ENCODE data around the gene NEK1. TPM values are rescaled to one million over a fixed set of nuclear protein-coding genes. Genes with fewer than 3 reads are reported as not detected.
A peak's percentile ranks its signal among the peaks of the same experiment; 100 is the strongest.
"Not testable (repeated sequence)": the region's sequence is repeated elsewhere in the genome, so short reads cannot be mapped to it uniquely, and the experiment has no call there.

Gene NEK1
- total and polyA plus RNA-seq, 2 donors (not counting 3 experiments of a cell fraction or from before 2014, with no cell fraction given): 2.6 to 10.1 TPM

GRCh38 chr4:169510617-169511016 is 101.8 kb downstream of the NEK1 start:
- ChIA-PET POLR2A (no interaction called here), CTCF (no interaction called here)
- TF ChIP-seq MYC (IDR thresholded peaks at IDR 0.05; ENCODE audit: low read depth, low read length): no peak
- TF ChIP-seq GATA2 (IDR thresholded peaks at IDR 0.05; ENCODE audit: insufficient read depth, insufficient read length, low read depth, low read length): no peak
- TF ChIP-seq, protein P1, sequence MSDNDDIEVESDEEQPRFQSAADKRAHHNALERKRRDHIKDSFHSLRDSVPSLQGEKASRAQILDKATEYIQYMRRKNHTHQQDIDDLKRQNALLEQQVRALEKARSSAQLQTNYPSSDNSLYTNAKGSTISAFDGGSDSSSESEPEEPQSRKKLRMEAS (IDR thresholded peaks at IDR 0.05; ENCODE audit: insufficient read depth, insufficient read length): no peak
- no peak for TF ChIP-seq EZH2 (IDR thresholded peaks at IDR 0.05; ENCODE audit: borderline replicate concordance, low read depth, low read length, severe bottlenecking)
- no peak for TF ChIP-seq POLR2A (IDR thresholded peaks at IDR 0.05; ENCODE audit: low read depth, low read length)
- TF ChIP-seq JUN (IDR thresholded peaks at IDR 0.05; ENCODE audit: borderline replicate concordance, insufficient read depth, insufficient read length, low read depth): no peak
- TF ChIP-seq FOS (IDR thresholded peaks at IDR 0.05; ENCODE audit: borderline replicate concordance, insufficient read depth, low read length): no peak
- no peak overlapping the region for H3K4me3 ChIP-seq (replicated peaks in 1 of 3; ENCODE audit: insufficient read depth in 1 of 3, low read depth in 1 of 3, low read length in 3 of 3)
- no peaks in the 10 kb centered on the region for H3K9me1 ChIP-seq (replicated peaks; ENCODE audit: control insufficient read depth, extremely low read depth, insufficient read depth, low read length)
- DNase-seq (ENCODE audit: low read depth, low spot score): no peak
- no peak overlapping the region for H3K27ac ChIP-seq (ENCODE audit: insufficient read depth, low read depth, low read length)
- intact Hi-C loops (cut with micrococcal nuclease) (no loop called here), dilution Hi-C loops (cut with MboI; ENCODE audit: extremely low pct_ligation_motif_present, low sequenced_read_pairs) (no loop called here)
- no peaks in the 10 kb centered on the region for H3K36me3 ChIP-seq (ENCODE audit: control insufficient read depth in 2 of 2, extremely low read depth in 1 of 2, insufficient read depth in 2 of 2, low read length in 2 of 2)
- no peaks in the 10 kb centered on the region for H3K79me2 ChIP-seq (ENCODE audit: control insufficient read depth, insufficient read depth, low read length)
- no peaks in the 10 kb centered on the region for H3K9me3 ChIP-seq (replicated peaks; ENCODE audit: control insufficient read depth, insufficient read depth, low read length)
- H4K20me1 ChIP-seq (replicated peaks; ENCODE audit: control insufficient read depth, extremely low read depth, insufficient read depth, low read length): no peaks in the 10 kb centered on the region
- no TSS peak for BruUV-seq (replicated peaks)
- no peak overlapping the region for H3K9ac ChIP-seq (replicated peaks; ENCODE audit: extremely low read depth, insufficient read depth, low read length)
- no peak overlapping the region for H3K4me2 ChIP-seq (ENCODE audit: insufficient read depth, low read length)
- H3K27me3 ChIP-seq (ENCODE audit: control insufficient read depth in 2 of 2, insufficient read depth in 2 of 2, low read length in 2 of 2): no peaks in the 10 kb centered on the region
- H3K4me1 ChIP-seq (ENCODE audit: control insufficient read depth, extremely low read depth, insufficient read depth, low read length): no peaks in the 10 kb centered on the region
- no peak overlapping the region for H2AFZ ChIP-seq (ENCODE audit: low read depth, low read length)
- FAIRE-seq: no peak

DNA sequence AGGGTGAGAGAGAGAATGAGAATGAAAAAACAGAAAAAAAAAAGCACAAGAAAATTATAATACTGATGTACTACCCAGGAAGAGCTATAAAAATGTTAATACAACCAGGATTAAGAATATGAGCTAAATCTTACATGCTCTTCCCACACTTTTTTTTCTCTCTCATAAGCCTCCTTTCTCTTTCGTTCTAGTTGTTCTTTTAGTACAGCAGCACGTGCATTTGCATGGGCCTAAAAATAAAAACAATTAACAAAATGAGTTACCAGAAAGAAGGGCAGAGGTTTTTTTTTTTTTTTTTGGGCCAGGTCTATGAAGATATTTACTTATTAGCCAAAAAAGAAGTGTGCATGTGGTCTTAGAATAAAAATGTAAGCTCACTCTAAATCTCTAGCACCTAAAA is 105.5 kb downstream of the NEK1 start:
- Histone ChIP-seq H3K36me3 (ENCODE audit: control insufficient read depth in 2 of 2, extremely low read depth in 1 of 2, insufficient read depth in 2 of 2, low read length in 2 of 2) (peaks cover 0 to 4% of the 10 kb centered on the region in 2 experiments), H3K27me3 (ENCODE audit: control insufficient read depth in 2 of 2, insufficient read depth in 2 of 2, low read length in 2 of 2) (no peaks in the 10 kb centered on the region), H3K4me1 (ENCODE audit: control insufficient read depth, extremely low read depth, insufficient read depth, low read length) (no peaks in the 10 kb centered on the region), H3K9me1 (replicated peaks; ENCODE audit: control insufficient read depth, extremely low read depth, insufficient read depth, low read length) (no peaks in the 10 kb centered on the region), H3K9ac (replicated peaks; ENCODE audit: extremely low read depth, insufficient read depth, low read length) (no peak overlapping the region), H3K4me3 (replicated peaks in 1 of 3; ENCODE audit: insufficient read depth in 1 of 3, low read depth in 1 of 3, low read length in 3 of 3) (no peak overlapping the region), H3K27ac (ENCODE audit: insufficient read depth, low read depth, low read length) (no peak overlapping the region), H3K9me3 (replicated peaks; ENCODE audit: control insufficient read depth, insufficient read depth, low read length) (no peaks in the 10 kb centered on the region), H3K4me2 (ENCODE audit: insufficient read depth, low read length) (no peak overlapping the region), H3K79me2 (ENCODE audit: control insufficient read depth, insufficient read depth, low read length) (no peaks in the 10 kb centered on the region), H4K20me1 (replicated peaks; ENCODE audit: control insufficient read depth, extremely low read depth, insufficient read depth, low read length) (no peaks in the 10 kb centered on the region), H2AFZ (ENCODE audit: low read depth, low read length) (no peak overlapping the region)
- ChIA-PET POLR2A (interaction anchor here (0.7 kb wide), 1 partner anchor 16 kb away, joined by 5 read pairs; no protein-coding TSS in a partner anchor), CTCF (interaction anchor here (0.9 kb wide), 1 partner anchor 8 kb away, joined by 4 read pairs; no protein-coding TSS in a partner anchor)
- intact Hi-C loops (cut with micrococcal nuclease): no loop called here
- FAIRE-seq: peak; percentile 18
- no peak for DNase-seq (ENCODE audit: low read depth, low spot score)
- dilution Hi-C loops (cut with MboI; ENCODE audit: extremely low pct_ligation_motif_present, low sequenced_read_pairs): no loop called here
- BruUV-seq (replicated peaks): no TSS peak
- TF ChIP-seq POLR2A (IDR thresholded peaks at IDR 0.05; ENCODE audit: low read depth, low read length) (no peak), MYC (IDR thresholded peaks at IDR 0.05; ENCODE audit: low read depth, low read length) (no peak), EZH2 (IDR thresholded peaks at IDR 0.05; ENCODE audit: borderline replicate concordance, low read depth, low read length, severe bottlenecking) (no peak)

GRCh38 chr4:169499907-169500306 is 112.5 kb downstream of the NEK1 start:
- H3K4me2 ChIP-seq (ENCODE audit: insufficient read depth, low read length); H3K4me3 ChIP-seq (replicated peaks in 1 of 3; ENCODE audit: insufficient read depth in 1 of 3, low read depth in 1 of 3, low read length in 3 of 3); H2AFZ ChIP-seq (ENCODE audit: low read depth, low read length); H3K9me1 ChIP-seq (replicated peaks; ENCODE audit: control insufficient read depth, extremely low read depth, insufficient read depth, low read length); H3K79me2 ChIP-seq (ENCODE audit: control insufficient read depth, insufficient read depth, low read length); DNase-seq (ENCODE audit: low read depth, low spot score); POLR2A ChIA-PET; H4K20me1 ChIP-seq (replicated peaks; ENCODE audit: control insufficient read depth, extremely low read depth, insufficient read depth, low read length); dilution Hi-C loops (cut with MboI; ENCODE audit: extremely low pct_ligation_motif_present, low sequenced_read_pairs); H3K27ac ChIP-seq (ENCODE audit: insufficient read depth, low read depth, low read length); FAIRE-seq; BruUV-seq (replicated peaks); CTCF ChIA-PET; intact Hi-C loops (cut with micrococcal nuclease); H3K27me3 ChIP-seq (ENCODE audit: control insufficient read depth in 2 of 2, insufficient read depth in 2 of 2, low read length in 2 of 2); H3K36me3 ChIP-seq (ENCODE audit: control insufficient read depth in 2 of 2, extremely low read depth in 1 of 2, insufficient read depth in 2 of 2, low read length in 2 of 2); H3K9me3 ChIP-seq (replicated peaks; ENCODE audit: control insufficient read depth, insufficient read depth, low read length); H3K4me1 ChIP-seq (ENCODE audit: control insufficient read depth, extremely low read depth, insufficient read depth, low read length); H3K9ac ChIP-seq (replicated peaks; ENCODE audit: extremely low read depth, insufficient read depth, low read length): not testable (repeated sequence)

All from endothelial cell of umbilical vein (primary cell).